SK-N-SH (cell line): Measurements from ENCODE around the gene OGDH. TPM values are rescaled to one million over a fixed set of nuclear protein-coding genes. Genes with fewer than 3 reads are reported as not detected.

Source experiments
- CTCF ChIA-PET: fragments of 300-600, 350-600 bp; formaldehyde crosslinking; extraction: SDS; loops from one replicate; lab custom pipeline; 2021; lab: Yijun Ruan, JAX
- POLR2A ChIA-PET: fragments of 350-600 bp; sonication (Branson Sonifier 250); formaldehyde crosslinking; extraction: SDS; loops from one replicate; lab custom pipeline; 2020; ENCODE audit warnings: antibody characterized with exemption, inconsistent platforms; lab: Yijun Ruan, JAX
- DNase-seq: peaks from one replicate; pipeline ENCODE4 v3.0.0; 2012
- H2AFZ ChIP-seq: fragments of 200-600 bp; sonication (generic); 2 replicates; pipeline ENCODE4 v1.8.1; 2016; ENCODE audit warnings: antibody characterized with exemption, mild to moderate bottlenecking, low read depth
- H3F3A ChIP-seq: fragments of 200-600 bp; sonication (generic); replicated peaks from 2 replicates; pipeline ENCODE3; 2016; ENCODE audit warnings: antibody characterized with exemption, mild to moderate bottlenecking; ENCODE audit not compliant: insufficient read depth
- H3K27ac ChIP-seq, 2 experiments: fragments of 200-500 bp in 1 of 2; fragments of 200-600 bp in 1 of 2; sonication (Bioruptor generic) in 1 of 2; sonication (generic), shearing (Covaris generic) in 1 of 2; 2 replicates each; pipeline versions ENCODE4 v1.5.1 to v1.6.1; 2014 to 2016; ENCODE audit warnings: low read depth in 2 of 2, inconsistent platforms in 1 of 2, low read length in 1 of 2, mild to moderate bottlenecking in 1 of 2, mixed read lengths in 1 of 2
- H3K27me3 ChIP-seq: fragments of 200-600 bp; sonication (generic), shearing (Covaris generic); 2 replicates; pipeline ENCODE4 v1.6.1; 2016; ENCODE audit warnings: mixed run types; ENCODE audit not compliant: insufficient read depth
- H3K36me3 ChIP-seq, 2 experiments: fragments of 200-500 bp in 1 of 2; fragments of 200-600 bp in 1 of 2; sonication (Bioruptor generic) in 1 of 2; sonication (generic) in 1 of 2; replicated peaks in 1 of 2; 2 replicates each; pipeline versions ENCODE3 to v1.5.1; 2014 to 2016; ENCODE audit warnings: low read length in 1 of 2, mild to moderate bottlenecking in 1 of 2; ENCODE audit not compliant: insufficient read depth in 2 of 2, control insufficient read depth in 1 of 2
- H3K4me1 ChIP-seq, 2 experiments: fragments of 200-500 bp in 1 of 2; fragments of 200-600 bp in 1 of 2; sonication (Bioruptor generic) in 1 of 2; sonication (generic), shearing (Covaris generic) in 1 of 2; 2 replicates each; pipeline versions ENCODE4 v1.5.1 to v1.6.1; 2014 to 2016; ENCODE audit warnings: low read depth in 1 of 2, low read length in 1 of 2, mixed run types in 1 of 2; ENCODE audit not compliant: insufficient read depth in 2 of 2, control insufficient read depth in 1 of 2
- H3K4me2 ChIP-seq: fragments of 200-600 bp; sonication (generic), shearing (Covaris generic); 2 replicates; pipeline ENCODE4 v1.6.1; 2017; ENCODE audit warnings: mixed run types
- H3K4me3 ChIP-seq, 2 experiments: fragments of 200-500 bp in 1 of 2; fragments of 200-600 bp in 1 of 2; sonication (Bioruptor generic) in 1 of 2; sonication (generic), shearing (Covaris generic) in 1 of 2; 2 replicates each; pipeline versions ENCODE4 v1.5.1 to v1.8.1; 2014 to 2016; ENCODE audit warnings: low read depth in 2 of 2, inconsistent platforms in 1 of 2, low read length in 1 of 2, mild to moderate bottlenecking in 1 of 2, mixed read lengths in 1 of 2, moderate library complexity in 1 of 2
- H3K79me2 ChIP-seq: fragments of 200-600 bp; sonication (generic); 2 replicates; pipeline ENCODE4 v1.8.1; 2017; ENCODE audit warnings: mild to moderate bottlenecking; ENCODE audit not compliant: insufficient read depth
- H3K9ac ChIP-seq: fragments of 200-600 bp; sonication (generic); 2 replicates; pipeline ENCODE4 v1.6.1; 2017; ENCODE audit warnings: mixed run types
- H3K9me2 ChIP-seq: fragments of 200-600 bp; sonication (generic); 2 replicates; pipeline ENCODE4 v1.6.1; 2017; ENCODE audit warnings: mixed run types
- H3K9me3 ChIP-seq: fragments of 200-600 bp; sonication (generic); 2 replicates; pipeline ENCODE4 v1.6.1; 2017; ENCODE audit warnings: mixed run types, mild to moderate bottlenecking, moderate library complexity
- H4K20me1 ChIP-seq: fragments of 200-600 bp; sonication (generic); 2 replicates; pipeline ENCODE4 v1.6.1; 2017; ENCODE audit warnings: mild to moderate bottlenecking, mixed run types; ENCODE audit not compliant: insufficient read depth
- ELF1 ChIP-seq: IDR thresholded peaks from 2 replicates; pipeline ENCODE4 v1.4.0; 2012
- RAD21 ChIP-seq: IDR thresholded peaks from 2 replicates; pipeline ENCODE4 v1.6.1; 2012; ENCODE audit warnings: mild to moderate bottlenecking, low read length
- RCOR1 ChIP-seq: fragments of 150-350 bp; IDR thresholded peaks from 2 replicates; pipeline ENCODE4 v1.6.1; 2017; ENCODE audit warnings: antibody characterized with exemption, low read length
- RFX5 ChIP-seq: IDR thresholded peaks from 2 replicates; pipeline ENCODE4 v1.6.1; 2012; ENCODE audit warnings: mild to moderate bottlenecking, improper control_type of control experiment, low read length
- WGBS: methylation state at CpG from one replicate; pipeline ENCODE4 v1.1.6; 2017; ENCODE audit warnings: low lambda C conversion rate; 5-methylcytosine and 5-hydroxymethylcytosine counted together
- polyA plus RNA-seq, 3 experiments: library from polyadenylated mRNA; depleted of rRNA; stranded (reverse); fragments of >200 nt; gene quantifications; 2 replicates each; pipeline ENCODE4 v1.2.3, GENCODE V29; 2012
- TF ChIP-seq, protein P1 (sequence below): fragments of 200-600 bp; sonication (generic); IDR thresholded peaks from 2 replicates; pipeline ENCODE4 v1.6.1; 2017; ENCODE audit warnings: antibody characterized with exemption, mild to moderate bottlenecking, moderate library complexity
- TF ChIP-seq, protein P2 (sequence below): fragments of 150-350 bp; IDR thresholded peaks from 2 replicates; pipeline ENCODE4 v1.6.1; 2016; ENCODE audit warnings: mild to moderate bottlenecking, low read depth, low read length
- TF ChIP-seq, protein P3 (sequence below): fragments of 150-350 bp; IDR thresholded peaks from 2 replicates; pipeline ENCODE4 v1.6.1; 2017; ENCODE audit warnings: antibody characterized with exemption, low read length, low read depth, borderline replicate concordance
- TF ChIP-seq, protein P4 (sequence below): IDR thresholded peaks from 2 replicates; pipeline ENCODE4 v1.6.1; 2012; ENCODE audit warnings: mild to moderate bottlenecking, low read depth, low read length, moderate library complexity
- TF ChIP-seq, protein P5 (sequence below): IDR thresholded peaks from 2 replicates; pipeline ENCODE4 v1.4.0; 2012; ENCODE audit warnings: low read depth

Gene OGDH
- polyA plus RNA-seq, 1 of the 3 experiments (the other 2 are of a cell fraction): 69.4 TPM

DNA sequence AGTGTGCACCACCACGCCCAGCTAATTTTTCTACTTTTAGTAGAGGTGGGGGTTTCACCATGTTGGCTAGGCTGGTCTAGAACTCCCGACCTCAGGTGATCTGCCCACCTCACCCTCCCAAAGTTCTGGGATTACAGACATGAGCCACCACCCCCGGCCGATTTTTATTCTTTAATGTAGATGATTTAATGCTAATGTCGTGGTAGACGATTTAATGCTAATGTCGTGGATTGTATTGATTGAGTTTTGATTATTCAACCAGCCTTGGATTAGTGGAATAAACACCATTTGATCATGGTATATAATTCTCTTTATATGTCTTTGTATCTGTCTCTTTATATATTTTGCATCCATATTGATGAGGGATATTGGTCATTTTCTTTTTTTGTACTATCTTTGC, 52.6 kb downstream of the OGDH start (continued):
- TF ChIP-seq, protein P1, sequence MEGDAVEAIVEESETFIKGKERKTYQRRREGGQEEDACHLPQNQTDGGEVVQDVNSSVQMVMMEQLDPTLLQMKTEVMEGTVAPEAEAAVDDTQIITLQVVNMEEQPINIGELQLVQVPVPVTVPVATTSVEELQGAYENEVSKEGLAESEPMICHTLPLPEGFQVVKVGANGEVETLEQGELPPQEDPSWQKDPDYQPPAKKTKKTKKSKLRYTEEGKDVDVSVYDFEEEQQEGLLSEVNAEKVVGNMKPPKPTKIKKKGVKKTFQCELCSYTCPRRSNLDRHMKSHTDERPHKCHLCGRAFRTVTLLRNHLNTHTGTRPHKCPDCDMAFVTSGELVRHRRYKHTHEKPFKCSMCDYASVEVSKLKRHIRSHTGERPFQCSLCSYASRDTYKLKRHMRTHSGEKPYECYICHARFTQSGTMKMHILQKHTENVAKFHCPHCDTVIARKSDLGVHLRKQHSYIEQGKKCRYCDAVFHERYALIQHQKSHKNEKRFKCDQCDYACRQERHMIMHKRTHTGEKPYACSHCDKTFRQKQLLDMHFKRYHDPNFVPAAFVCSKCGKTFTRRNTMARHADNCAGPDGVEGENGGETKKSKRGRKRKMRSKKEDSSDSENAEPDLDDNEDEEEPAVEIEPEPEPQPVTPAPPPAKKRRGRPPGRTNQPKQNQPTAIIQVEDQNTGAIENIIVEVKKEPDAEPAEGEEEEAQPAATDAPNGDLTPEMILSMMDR: no peak
- TF ChIP-seq ELF1: no peak
- no peak for TF ChIP-seq RCOR1
- no peak for TF ChIP-seq RFX5
- TF ChIP-seq, protein P2, sequence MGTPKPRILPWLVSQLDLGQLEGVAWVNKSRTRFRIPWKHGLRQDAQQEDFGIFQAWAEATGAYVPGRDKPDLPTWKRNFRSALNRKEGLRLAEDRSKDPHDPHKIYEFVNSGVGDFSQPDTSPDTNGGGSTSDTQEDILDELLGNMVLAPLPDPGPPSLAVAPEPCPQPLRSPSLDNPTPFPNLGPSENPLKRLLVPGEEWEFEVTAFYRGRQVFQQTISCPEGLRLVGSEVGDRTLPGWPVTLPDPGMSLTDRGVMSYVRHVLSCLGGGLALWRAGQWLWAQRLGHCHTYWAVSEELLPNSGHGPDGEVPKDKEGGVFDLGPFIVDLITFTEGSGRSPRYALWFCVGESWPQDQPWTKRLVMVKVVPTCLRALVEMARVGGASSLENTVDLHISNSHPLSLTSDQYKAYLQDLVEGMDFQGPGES: no peak
- TF ChIP-seq, protein P3, sequence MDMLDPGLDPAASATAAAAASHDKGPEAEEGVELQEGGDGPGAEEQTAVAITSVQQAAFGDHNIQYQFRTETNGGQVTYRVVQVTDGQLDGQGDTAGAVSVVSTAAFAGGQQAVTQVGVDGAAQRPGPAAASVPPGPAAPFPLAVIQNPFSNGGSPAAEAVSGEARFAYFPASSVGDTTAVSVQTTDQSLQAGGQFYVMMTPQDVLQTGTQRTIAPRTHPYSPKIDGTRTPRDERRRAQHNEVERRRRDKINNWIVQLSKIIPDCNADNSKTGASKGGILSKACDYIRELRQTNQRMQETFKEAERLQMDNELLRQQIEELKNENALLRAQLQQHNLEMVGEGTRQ: no peak
- TF ChIP-seq, protein P4, sequence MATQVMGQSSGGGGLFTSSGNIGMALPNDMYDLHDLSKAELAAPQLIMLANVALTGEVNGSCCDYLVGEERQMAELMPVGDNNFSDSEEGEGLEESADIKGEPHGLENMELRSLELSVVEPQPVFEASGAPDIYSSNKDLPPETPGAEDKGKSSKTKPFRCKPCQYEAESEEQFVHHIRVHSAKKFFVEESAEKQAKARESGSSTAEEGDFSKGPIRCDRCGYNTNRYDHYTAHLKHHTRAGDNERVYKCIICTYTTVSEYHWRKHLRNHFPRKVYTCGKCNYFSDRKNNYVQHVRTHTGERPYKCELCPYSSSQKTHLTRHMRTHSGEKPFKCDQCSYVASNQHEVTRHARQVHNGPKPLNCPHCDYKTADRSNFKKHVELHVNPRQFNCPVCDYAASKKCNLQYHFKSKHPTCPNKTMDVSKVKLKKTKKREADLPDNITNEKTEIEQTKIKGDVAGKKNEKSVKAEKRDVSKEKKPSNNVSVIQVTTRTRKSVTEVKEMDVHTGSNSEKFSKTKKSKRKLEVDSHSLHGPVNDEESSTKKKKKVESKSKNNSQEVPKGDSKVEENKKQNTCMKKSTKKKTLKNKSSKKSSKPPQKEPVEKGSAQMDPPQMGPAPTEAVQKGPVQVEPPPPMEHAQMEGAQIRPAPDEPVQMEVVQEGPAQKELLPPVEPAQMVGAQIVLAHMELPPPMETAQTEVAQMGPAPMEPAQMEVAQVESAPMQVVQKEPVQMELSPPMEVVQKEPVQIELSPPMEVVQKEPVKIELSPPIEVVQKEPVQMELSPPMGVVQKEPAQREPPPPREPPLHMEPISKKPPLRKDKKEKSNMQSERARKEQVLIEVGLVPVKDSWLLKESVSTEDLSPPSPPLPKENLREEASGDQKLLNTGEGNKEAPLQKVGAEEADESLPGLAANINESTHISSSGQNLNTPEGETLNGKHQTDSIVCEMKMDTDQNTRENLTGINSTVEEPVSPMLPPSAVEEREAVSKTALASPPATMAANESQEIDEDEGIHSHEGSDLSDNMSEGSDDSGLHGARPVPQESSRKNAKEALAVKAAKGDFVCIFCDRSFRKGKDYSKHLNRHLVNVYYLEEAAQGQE: no peak
- TF ChIP-seq RAD21: no peak

DNA sequence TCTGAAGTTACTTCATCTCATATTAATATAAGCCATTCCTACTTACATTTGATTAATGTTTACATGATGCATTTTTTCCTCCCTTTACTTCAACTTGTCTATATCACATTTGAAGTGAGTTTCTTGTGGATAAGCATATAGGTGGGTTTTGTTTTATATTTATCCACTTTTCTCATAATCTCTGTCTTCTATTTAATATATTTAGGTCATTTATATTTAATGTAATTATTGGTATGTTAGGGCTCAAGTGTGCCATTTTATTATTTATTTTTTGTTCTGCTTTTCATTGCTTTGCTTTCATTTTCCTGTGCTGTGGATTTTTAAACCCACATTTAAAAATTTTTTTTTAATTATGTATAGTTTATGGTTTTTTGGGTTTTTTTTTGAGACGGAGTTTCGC, 54.8 kb downstream of the OGDH start:
- Histone ChIP-seq H3K36me3 (peaks cover 26 to 47% of the 10 kb centered on the region in 2 experiments), H3K4me1 (0 out of 4 replicates have a peak, but pooled peaks cover 0 to 7% of the 10 kb centered on the region in 2 experiments), H3K9ac (no peak overlapping the region), H3K9me2 (no peaks in the 10 kb centered on the region), H3F3A (peaks cover 4% of the 10 kb centered on the region), H3K4me3 (no peak overlapping the region), H2AFZ (no peak overlapping the region), H3K79me2 (no peaks in the 10 kb centered on the region), H3K27ac (no peak overlapping the region), H4K20me1 (no peaks in the 10 kb centered on the region), H3K27me3 (no peaks in the 10 kb centered on the region), H3K9me3 (no peaks in the 10 kb centered on the region; the same call in none of the 2 replicates), H3K4me2 (no peak overlapping the region)
- no peak for DNase-seq
- 96% methylated on average over 2 of the region's 2 CpGs for WGBS
- ChIA-PET CTCF (interaction anchor here (1.3 kb wide), 1 partner anchor 10 kb away, joined by 3 read pairs; no protein-coding TSS in a partner anchor), POLR2A (no interaction called here)
- TF ChIP-seq, protein P5, sequence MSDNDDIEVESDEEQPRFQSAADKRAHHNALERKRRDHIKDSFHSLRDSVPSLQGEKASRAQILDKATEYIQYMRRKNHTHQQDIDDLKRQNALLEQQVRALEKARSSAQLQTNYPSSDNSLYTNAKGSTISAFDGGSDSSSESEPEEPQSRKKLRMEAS: no peak
- TF ChIP-seq, protein P2: no peak
- TF ChIP-seq, protein P4: no peak
- TF ChIP-seq, protein P1: no peak
- TF ChIP-seq, protein P3: no peak
